ENCODE data around the gene KRTAP4-9. TPM values are rescaled to one million over a fixed set of nuclear protein-coding genes. Genes with fewer than 3 reads are reported as not detected.
"Not testable (repeated sequence)": the region's sequence is repeated elsewhere in the genome, so short reads cannot be mapped to it uniquely, and the experiment has no call there.

Gene KRTAP4-9
- total and polyA plus RNA-seq, 12 donors, result not detected

- whole genome bisulfite sequencing, 2 donors, result 85 to 92% methylated on average over 2 of the region's 2 CpGs
- no peak for TF ChIP-seq CTCF (IDR thresholded peaks at IDR 0.05)
- Histone ChIP-seq H3K4me1 (no peaks in the 10 kb centered on the region), H3K27me3 (peaks cover 0 to 15% (median 9%) of the 10 kb centered on the region in 7 donors), H3K27ac (no peak overlapping the region), H3K36me3 (no peaks in the 10 kb centered on the region), H3K4me3 (no peak overlapping the region), H3K9me3 (peaks cover 0 to 18% (median 5%) of the 10 kb centered on the region in 11 donors)
- no peak for ATAC-seq
- intact Hi-C loops (cut with DNase I), result no loop called here
- no peak for DNase-seq
Observed at GRCh38 chr17:41147531-41148204, 42.5 kb downstream of the KRTAP4-9 start.

DNA sequence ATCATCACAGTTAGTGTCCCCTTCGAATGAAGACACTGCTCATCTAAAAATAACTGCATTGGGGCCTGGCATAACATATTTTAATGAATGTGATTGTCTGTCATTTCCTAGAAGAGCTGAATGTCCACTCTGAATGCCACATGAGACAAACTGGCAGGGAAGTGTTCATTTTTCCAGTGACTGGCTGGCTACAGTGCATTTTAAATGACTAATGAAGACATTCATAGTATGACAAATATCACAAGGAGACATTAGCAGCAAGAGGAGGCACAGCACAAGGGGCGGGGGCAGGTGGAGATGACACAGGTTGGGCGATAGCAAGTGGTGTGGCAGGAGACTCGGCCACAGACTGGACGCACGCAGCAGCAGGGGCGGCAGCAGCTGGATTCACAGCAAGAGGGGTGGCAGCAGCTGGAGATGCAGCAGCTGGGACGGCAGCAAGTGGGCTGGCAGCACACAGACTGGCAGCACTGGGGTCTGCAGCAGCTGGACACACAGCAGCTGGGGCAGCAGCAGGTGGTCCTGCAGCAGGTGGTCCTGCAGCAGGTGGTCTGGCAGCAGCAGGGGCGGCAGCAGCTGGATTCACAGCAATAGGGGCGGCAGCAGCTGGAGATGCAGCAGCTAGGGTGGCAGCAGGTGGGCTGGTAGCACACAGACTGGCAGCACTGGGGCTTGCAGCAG lies 43.9 kb downstream of the KRTAP4-9 start:
- H3K36me3 ChIP-seq; ATAC-seq; H3K27ac ChIP-seq; H3K4me3 ChIP-seq; H3K4me1 ChIP-seq; H3K9me3 ChIP-seq; DNase-seq; intact Hi-C loops (cut with DNase I): not testable (repeated sequence)
- H3K27me3 ChIP-seq, result peaks cover 0 to 25% (median 9%) of the 10 kb centered on the region in 7 donors
- WGBS, 2 donors, result 72 to 78% methylated on average over 10 of the region's 10 CpGs

DNA sequence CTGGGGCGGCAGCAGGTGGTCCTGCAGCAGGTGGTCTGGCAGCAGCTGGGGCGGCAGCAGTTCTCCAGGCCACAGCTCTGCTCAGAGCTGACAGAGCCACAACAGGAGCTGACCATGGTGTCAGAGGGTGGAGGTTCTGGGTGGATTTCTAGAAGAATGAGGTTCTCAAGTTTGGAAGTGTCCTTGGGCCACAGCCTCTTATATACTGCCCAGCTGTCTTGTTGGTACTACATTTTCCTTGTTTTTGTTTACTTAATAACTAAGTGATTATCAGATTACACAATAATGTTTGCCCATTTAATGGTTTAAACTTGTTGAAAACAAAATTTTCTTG lies 44.4 kb downstream of the KRTAP4-9 start, which contains the start of gene KRTAP4-5:
KRTAP4-5 (minus strand) TSS at position 174 of the 334 bp plus-strand sequence; CDS start at position 116, 58 bp downstream.
- WGBS, 2 donors, result 47 to 56% methylated on average over 2 of the region's 2 CpGs
- TF ChIP-seq CTCF (IDR thresholded peaks at IDR 0.05), result no peak
- no peak within 1 kb of the TSS for H3K27ac ChIP-seq
- H3K36me3 ChIP-seq, result no peaks in the 10 kb centered on the region
- ATAC-seq (no peak), DNase-seq (no peak)
- H3K4me3 ChIP-seq, result no peak within 1 kb of the TSS
- H3K9me3 ChIP-seq, result no peaks in the 10 kb centered on the region
- peaks cover 0 to 26% (median 9%) of the 10 kb centered on the region in 7 donors for H3K27me3 ChIP-seq
- intact Hi-C loops (cut with DNase I), result no loop called here
- no peaks in the 10 kb centered on the region for H3K4me1 ChIP-seq

DNA sequence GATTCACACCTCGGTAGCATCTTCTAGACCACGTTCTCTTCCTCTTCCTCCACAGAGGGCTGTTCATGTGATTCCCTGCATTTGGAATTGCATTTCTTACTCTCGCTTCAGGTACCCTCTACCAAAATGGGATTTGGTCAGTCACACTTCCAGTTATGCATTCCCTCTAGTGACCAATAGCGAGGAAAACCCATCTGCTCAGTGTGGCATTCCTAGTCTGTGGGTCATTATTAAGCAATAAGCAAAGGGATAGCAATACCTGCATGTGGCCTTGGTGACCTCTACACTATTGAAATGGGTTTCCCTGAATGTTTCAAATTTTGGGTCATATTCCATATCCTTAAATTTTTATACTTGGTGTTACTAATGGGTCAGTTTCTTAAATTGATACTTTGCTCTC lies 44.8 kb downstream of the KRTAP4-9 start:
- Histone ChIP-seq H3K27ac (no peak overlapping the region), H3K9me3 (no peaks in the 10 kb centered on the region), H3K27me3 (peaks cover 0 to 26% (median 9%) of the 10 kb centered on the region in 7 donors), H3K36me3 (no peaks in the 10 kb centered on the region), H3K4me1 (no peaks in the 10 kb centered on the region), H3K4me3 (no peak overlapping the region)
- 77 to 81% methylated on average over 4 of the region's 4 CpGs for WGBS, 2 donors
- intact Hi-C loops (cut with DNase I), result no loop called here
- DNase-seq, result no peak
- ATAC-seq, result no peak
- no peak for TF ChIP-seq CTCF (IDR thresholded peaks at IDR 0.05)

- no peak for TF ChIP-seq CTCF (IDR thresholded peaks at IDR 0.05)
- ATAC-seq (no peak), DNase-seq (no peak)
- Histone ChIP-seq H3K4me3 (no peak overlapping the region), H3K27me3 (peaks cover 0 to 34% (median 12%) of the 10 kb centered on the region in 7 donors), H3K9me3 (no peaks in the 10 kb centered on the region), H3K27ac (no peak overlapping the region), H3K4me1 (no peaks in the 10 kb centered on the region), H3K36me3 (no peaks in the 10 kb centered on the region)
- 63 to 76% methylated on average over 2 of the region's 2 CpGs for WGBS, 2 donors
- intact Hi-C loops (cut with DNase I), result no loop called here
Observed at GRCh38 chr17:41151525-41151924, 46.3 kb downstream of the KRTAP4-9 start.
